GM13977 (cell line): ENCODE data around the gene ABCA1.

Experiments
- DNase-seq: peaks from one replicate; pipeline ENCODE4 v3.0.0; 2012; ENCODE audit warnings: low spot score
- in situ Hi-C: fragments of 300-500 bp; cut with MboI; formaldehyde crosslinking; loops from one replicate; pipeline ENCODE4 v1.12.0; 2022; ENCODE audit warnings: low sequenced_read_pairs, low pct_unique_long_range_greater_than_20kb, mixed read lengths, inconsistent platforms; ENCODE audit not compliant: unreplicated experiment
- TF ChIP-seq, protein P1 (sequence below): IDR thresholded peaks from 2 replicates; pipeline ENCODE4 v1.5.1; 2012; ENCODE audit warnings: mild to moderate bottlenecking, control low read depth; ENCODE audit not compliant: insufficient read depth; ENCODE audit errors: extremely low read depth, missing control alignments

The ABCA1 gene

DNA sequence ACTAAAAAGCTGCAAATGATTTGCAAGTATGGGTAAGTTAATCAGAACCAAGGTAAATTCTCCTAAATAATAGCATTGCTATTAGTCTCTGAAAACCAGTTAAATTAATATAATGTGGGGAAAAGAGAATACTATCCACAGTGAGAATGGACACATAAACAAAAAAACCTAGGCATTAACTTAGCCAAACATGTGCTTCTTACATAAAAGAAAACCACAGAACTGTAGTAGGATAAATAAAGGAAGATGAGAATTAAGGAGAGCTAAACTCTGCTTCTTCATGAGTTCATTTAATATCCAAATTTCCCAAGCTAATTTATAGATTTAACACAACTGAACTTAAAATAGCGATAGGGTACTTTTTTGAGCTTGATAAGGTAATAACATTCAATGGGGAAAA lies 31.8 kb downstream of the ABCA1 start:
- TF ChIP-seq, protein P1, sequence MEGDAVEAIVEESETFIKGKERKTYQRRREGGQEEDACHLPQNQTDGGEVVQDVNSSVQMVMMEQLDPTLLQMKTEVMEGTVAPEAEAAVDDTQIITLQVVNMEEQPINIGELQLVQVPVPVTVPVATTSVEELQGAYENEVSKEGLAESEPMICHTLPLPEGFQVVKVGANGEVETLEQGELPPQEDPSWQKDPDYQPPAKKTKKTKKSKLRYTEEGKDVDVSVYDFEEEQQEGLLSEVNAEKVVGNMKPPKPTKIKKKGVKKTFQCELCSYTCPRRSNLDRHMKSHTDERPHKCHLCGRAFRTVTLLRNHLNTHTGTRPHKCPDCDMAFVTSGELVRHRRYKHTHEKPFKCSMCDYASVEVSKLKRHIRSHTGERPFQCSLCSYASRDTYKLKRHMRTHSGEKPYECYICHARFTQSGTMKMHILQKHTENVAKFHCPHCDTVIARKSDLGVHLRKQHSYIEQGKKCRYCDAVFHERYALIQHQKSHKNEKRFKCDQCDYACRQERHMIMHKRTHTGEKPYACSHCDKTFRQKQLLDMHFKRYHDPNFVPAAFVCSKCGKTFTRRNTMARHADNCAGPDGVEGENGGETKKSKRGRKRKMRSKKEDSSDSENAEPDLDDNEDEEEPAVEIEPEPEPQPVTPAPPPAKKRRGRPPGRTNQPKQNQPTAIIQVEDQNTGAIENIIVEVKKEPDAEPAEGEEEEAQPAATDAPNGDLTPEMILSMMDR, result no peak
- in situ Hi-C loops, result no loop called here
- no peak for DNase-seq

DNA sequence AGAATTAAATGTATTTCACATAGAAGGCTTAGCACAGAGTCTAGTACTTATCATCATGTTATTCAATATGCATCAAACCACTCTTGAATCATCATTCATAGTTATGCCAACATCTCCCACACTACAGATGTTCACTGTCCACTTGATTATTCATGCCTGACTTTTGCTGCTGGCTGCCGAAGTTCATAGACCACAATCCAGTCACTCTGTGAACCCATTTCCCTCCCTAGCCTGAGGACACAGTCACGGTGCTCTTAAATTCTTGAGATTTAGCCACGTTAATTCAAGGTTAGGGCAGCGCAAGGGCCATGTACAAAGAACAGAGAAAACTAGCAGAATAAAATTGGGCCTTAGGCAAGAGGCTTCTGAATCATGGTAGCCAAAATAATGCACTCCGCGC lies 32.4 kb downstream of the ABCA1 start:
- in situ Hi-C loops, result no loop called here
- no peak for DNase-seq
- TF ChIP-seq, protein P1, result no peak

DNA sequence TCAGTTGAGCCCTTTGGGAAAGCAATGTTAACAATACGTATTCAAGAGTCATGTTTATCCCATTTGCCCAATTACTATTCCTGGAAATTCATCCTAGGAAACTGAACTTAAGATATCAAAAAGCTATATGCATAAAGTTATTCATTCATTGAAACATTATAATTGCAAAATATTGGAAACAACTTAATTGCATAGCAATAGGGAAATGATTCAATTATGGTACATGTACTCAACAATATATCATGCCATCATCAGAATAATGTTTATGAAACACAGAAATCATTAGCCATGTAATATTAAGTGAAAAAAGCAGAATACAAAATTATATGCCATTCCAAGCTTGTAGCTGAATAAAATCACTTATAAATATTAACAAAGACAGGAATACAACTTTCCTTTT lies 35.3 kb downstream of the ABCA1 start:
- DNase-seq, result no peak
- TF ChIP-seq, protein P1, result no peak
- in situ Hi-C loops, result no loop called here

DNA sequence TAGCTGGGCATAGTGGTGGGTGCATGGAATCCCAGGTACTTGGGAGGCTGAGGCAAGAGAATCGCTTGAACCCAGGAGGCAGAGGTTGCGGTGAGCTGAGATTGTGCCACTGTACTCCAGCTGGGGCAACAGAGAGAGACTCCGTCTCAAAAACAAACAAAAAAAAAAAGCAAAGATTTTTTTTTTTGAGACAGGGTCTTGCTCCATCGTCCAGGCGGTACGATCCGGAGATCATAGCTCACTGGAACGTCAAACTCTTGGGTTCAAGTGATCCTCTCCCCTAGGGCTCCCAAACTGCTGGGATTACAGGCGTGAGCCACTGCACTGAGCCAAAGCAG lies 37.6 kb downstream of the ABCA1 start:
- no peak for DNase-seq
- in situ Hi-C loops, result no loop called here
- TF ChIP-seq, protein P1, result no peak

DNA sequence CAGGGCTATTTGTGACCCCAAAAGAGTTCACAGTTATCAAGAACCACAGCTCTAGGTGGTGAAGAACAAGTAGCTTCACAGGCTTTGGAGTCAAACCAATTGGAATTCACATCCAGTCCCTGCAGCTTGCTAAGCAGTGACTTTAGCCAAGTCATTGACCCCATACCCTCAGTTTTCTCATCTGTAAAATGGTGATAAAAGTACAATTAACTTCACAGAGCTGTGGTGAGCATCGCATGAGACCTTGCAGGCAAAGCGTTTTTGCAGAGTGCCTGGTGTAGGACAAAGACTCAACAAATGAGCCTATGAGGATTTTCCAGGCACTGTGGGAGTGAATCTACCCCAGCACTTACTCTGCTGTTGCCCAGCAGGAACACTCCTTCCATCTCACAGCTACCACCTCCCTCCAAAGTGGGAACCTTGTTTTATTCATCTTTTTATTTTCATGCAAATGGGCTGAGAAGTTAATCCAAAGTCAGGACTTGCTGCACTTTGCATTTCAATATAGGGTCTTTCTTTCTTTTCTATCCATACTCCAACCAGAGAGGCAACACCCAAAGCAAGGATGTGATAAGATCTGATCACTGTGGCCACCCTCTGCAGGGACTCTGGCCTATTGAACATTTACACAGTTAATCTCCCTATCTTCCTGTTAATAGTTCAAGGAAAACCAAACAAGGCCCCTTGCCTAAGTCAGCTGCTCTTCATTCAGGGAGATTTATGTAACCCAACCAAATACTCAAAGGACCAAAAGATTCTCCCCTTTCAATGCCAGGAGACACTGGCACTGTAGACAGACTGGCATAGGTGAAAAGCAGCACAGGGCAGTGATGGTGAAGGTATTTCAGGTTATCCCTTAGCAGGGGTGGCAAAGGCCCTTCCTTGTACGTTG lies 41.9 kb downstream of the ABCA1 start:
- in situ Hi-C loops, result no loop called here
- DNase-seq, result no peak
- TF ChIP-seq, protein P1, result no peak

DNA sequence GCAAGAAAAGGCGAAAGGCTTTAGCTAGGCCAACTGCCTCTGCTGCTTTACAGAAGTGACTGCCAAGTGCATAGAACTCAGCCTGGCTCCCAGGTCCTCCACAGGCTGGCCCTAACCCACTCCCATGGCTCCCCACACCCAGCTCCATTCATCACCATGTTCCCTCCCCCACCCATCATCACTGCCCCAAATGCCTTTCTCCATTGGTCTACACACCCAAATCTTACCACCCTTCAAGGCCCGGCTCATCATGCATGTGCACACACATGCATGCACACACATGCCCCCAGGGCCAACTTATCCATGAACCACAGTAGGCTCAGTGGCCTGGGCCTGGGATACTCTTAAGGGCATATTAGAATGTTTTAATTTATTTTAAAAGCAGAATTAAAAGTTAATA lies 44.8 kb downstream of the ABCA1 start:
- TF ChIP-seq, protein P1, result no peak
- in situ Hi-C loops, result no loop called here

More for the DNA sequence above, 44.8 kb downstream of the ABCA1 start:
- DNase-seq, result no peak
